ENCODE measurements around the gene ETV4.

DNA sequence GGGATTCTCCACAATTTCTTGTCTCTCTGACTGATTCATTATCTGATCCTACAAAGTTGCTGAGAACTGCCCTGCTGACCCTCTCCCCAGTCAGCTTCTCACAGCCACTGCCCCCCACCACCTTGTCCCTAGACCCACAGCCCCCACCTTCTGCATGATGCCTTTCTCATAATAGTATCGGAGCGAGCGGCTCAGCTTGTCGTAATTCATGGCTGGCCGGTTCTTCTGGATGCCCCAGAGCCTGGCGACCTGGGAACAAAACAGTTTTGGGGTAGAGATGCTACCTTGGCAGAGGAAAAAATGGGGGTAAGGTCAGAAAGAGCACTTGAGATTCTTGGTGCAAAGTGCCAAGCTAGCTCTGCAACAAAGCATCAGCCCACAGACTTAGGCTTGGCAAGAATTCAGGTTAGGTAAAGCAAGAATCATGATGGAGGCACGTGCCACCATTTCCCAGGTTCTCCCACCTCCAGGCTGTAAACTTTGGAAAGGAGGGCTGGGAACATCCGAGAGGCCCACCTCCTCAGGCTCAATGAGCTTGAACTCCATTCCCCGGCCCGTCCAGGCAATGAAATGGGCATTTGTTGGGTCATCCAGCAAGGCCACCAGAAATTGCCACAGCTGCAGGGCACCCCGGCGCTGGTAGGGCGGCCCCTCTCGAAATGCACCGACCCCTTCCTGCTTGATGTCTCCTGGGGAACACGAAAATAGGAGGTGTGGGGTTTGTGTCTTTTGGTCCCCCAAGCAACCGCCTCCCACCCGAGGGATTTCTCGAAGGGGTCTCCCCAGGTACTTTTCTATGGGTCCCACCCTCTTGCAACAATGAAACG is 16.9 kb downstream of the ETV4 start:
- TF ChIP-seq EZH2 (IDR thresholded peaks at IDR 0.05; ENCODE audit: borderline replicate concordance, insufficient read depth, low read depth, low read length, poor library complexity, severe bottlenecking) = no peak
- TF ChIP-seq, protein P1, sequence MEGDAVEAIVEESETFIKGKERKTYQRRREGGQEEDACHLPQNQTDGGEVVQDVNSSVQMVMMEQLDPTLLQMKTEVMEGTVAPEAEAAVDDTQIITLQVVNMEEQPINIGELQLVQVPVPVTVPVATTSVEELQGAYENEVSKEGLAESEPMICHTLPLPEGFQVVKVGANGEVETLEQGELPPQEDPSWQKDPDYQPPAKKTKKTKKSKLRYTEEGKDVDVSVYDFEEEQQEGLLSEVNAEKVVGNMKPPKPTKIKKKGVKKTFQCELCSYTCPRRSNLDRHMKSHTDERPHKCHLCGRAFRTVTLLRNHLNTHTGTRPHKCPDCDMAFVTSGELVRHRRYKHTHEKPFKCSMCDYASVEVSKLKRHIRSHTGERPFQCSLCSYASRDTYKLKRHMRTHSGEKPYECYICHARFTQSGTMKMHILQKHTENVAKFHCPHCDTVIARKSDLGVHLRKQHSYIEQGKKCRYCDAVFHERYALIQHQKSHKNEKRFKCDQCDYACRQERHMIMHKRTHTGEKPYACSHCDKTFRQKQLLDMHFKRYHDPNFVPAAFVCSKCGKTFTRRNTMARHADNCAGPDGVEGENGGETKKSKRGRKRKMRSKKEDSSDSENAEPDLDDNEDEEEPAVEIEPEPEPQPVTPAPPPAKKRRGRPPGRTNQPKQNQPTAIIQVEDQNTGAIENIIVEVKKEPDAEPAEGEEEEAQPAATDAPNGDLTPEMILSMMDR (IDR thresholded peaks at IDR 0.05) = no peak
